Neuronal stem cell (in vitro differentiated cells): ENCODE results near the gene ACSF3.
A peak's percentile ranks its signal among the peaks of the same experiment; 100 is the strongest.

Source experiments
- DNase-seq: peaks from one replicate; pipeline ENCODE4 v3.0.0-alpha.2; 2013; ENCODE audit warnings: low spot score
- H2AFZ ChIP-seq: one replicate; pipeline ENCODE4 v1.6.1; 2013; ENCODE audit warnings: mild to moderate bottlenecking, low read length, inconsistent platforms
- H2AK5ac ChIP-seq: 2 replicates; pipeline ENCODE4 v1.6.1; 2013; ENCODE audit warnings: low read depth, mild to moderate bottlenecking, inconsistent platforms, low read length, moderate library complexity, mixed read lengths
- H2BK120ac ChIP-seq: 2 replicates; pipeline ENCODE4 v1.6.1; 2013; ENCODE audit warnings: low read depth, mild to moderate bottlenecking, inconsistent platforms, low read length, moderate library complexity, mixed read lengths
- H2BK12ac ChIP-seq: one replicate; pipeline ENCODE4 v1.6.1; 2013; ENCODE audit warnings: low read length, inconsistent platforms
- H2BK15ac ChIP-seq: 2 replicates; pipeline ENCODE4 v1.6.1; 2013; ENCODE audit warnings: mild to moderate bottlenecking, low read length, inconsistent platforms, mixed read lengths
- H2BK5ac ChIP-seq: one replicate; pipeline ENCODE4 v1.6.1; 2013; ENCODE audit warnings: inconsistent platforms, mild to moderate bottlenecking, low read length, moderate library complexity
- H3K14ac ChIP-seq: one replicate; pipeline ENCODE4 v1.6.1; 2013; ENCODE audit warnings: low read length, inconsistent platforms
- H3K18ac ChIP-seq: 2 replicates; pipeline ENCODE4 v1.6.1; 2013; ENCODE audit warnings: low read length, inconsistent platforms
- H3K23ac ChIP-seq: 2 replicates; pipeline ENCODE4 v1.6.1; 2013; ENCODE audit warnings: low read depth, mild to moderate bottlenecking, mixed read lengths, low read length, inconsistent platforms; ENCODE audit not compliant: poor library complexity
- H3K27ac ChIP-seq: replicated peaks from 3 replicates; pipeline ENCODE4 v1.5.1; 2013; ENCODE audit warnings: low read length, inconsistent platforms
- H3K27me3 ChIP-seq, 3 experiments: 2 replicates each; pipeline ENCODE4 v1.6.1; 2013; ENCODE audit warnings: low read length in 3 of 3, mild to moderate bottlenecking in 2 of 3, inconsistent platforms in 1 of 3, low read depth in 1 of 3, mixed read lengths in 1 of 3, moderate library complexity in 1 of 3; ENCODE audit not compliant: control insufficient read depth in 3 of 3, insufficient read depth in 3 of 3
- H3K36me3 ChIP-seq, 2 donors: replicated peaks in 1 of 2; 2 replicates each; pipeline ENCODE4 v1.6.1; 2013; ENCODE audit warnings: low read length in 2 of 2; ENCODE audit not compliant: control insufficient read depth in 2 of 2, insufficient read depth in 2 of 2
- H3K4ac ChIP-seq: 2 replicates; pipeline ENCODE4 v1.6.1; 2013; ENCODE audit warnings: inconsistent platforms, mild to moderate bottlenecking, low read length, moderate library complexity
- H3K4me1 ChIP-seq, 2 donors: 1 replicate in 1 of 2; 2 replicates in 1 of 2; pipeline ENCODE4 v1.6.1; 2013; ENCODE audit warnings: low read length in 2 of 2, low read depth in 1 of 2; ENCODE audit not compliant: control insufficient read depth in 2 of 2, insufficient read depth in 1 of 2
- H3K4me2 ChIP-seq: one replicate; pipeline ENCODE4 v1.6.1; 2013; ENCODE audit warnings: mild to moderate bottlenecking, low read length, inconsistent platforms; ENCODE audit not compliant: insufficient read depth, poor library complexity, severe bottlenecking
- H3K4me3 ChIP-seq, 2 donors: 2 replicates each; pipeline ENCODE4 v1.5.1; 2013; ENCODE audit warnings: low read length in 2 of 2, mild to moderate bottlenecking in 2 of 2, inconsistent platforms in 1 of 2, moderate library complexity in 1 of 2
- H3K79me1 ChIP-seq: one replicate; pipeline ENCODE4 v1.6.1; 2013; ENCODE audit warnings: low read depth, mild to moderate bottlenecking, inconsistent platforms, low read length, moderate library complexity
- H3K9ac ChIP-seq: one replicate; pipeline ENCODE4 v1.6.1; 2013; ENCODE audit warnings: mild to moderate bottlenecking, low read depth, low read length, inconsistent platforms; ENCODE audit not compliant: poor library complexity
- H3K9me3 ChIP-seq, 2 donors: replicated peaks in 1 of 2; 2 replicates each; pipeline versions ENCODE3 to v1.6.1; 2013; ENCODE audit warnings: low read length in 2 of 2, mild to moderate bottlenecking in 2 of 2, inconsistent platforms in 1 of 2, low read depth in 1 of 2, mixed read lengths in 1 of 2, moderate library complexity in 1 of 2; ENCODE audit not compliant: control insufficient read depth in 2 of 2, insufficient read depth in 1 of 2
- H4K8ac ChIP-seq: one replicate; pipeline ENCODE4 v1.6.1; 2013; ENCODE audit warnings: low read depth, mild to moderate bottlenecking, inconsistent platforms, low read length, moderate library complexity
- H4K91ac ChIP-seq: one replicate; pipeline ENCODE4 v1.6.1; 2013; ENCODE audit warnings: low read length, low read depth, mild to moderate bottlenecking, inconsistent platforms; ENCODE audit not compliant: poor library complexity
- WGBS, 2 donors: extraction: QIAGEN DNeasy Blood & Tissue Kit; methylation state at CpG; one replicate each; pipeline ENCODE4 v1.1.7; 2013; ENCODE audit warnings: missing lambda C conversion rate in 2 of 2, mixed read lengths in 1 of 2; ENCODE audit not compliant: insufficient read length in 2 of 2, insufficient replicate concordance in 1 of 2; ENCODE audit errors: extremely low coverage in 2 of 2; 5-methylcytosine and 5-hydroxymethylcytosine counted together

The ACSF3 gene

DNA sequence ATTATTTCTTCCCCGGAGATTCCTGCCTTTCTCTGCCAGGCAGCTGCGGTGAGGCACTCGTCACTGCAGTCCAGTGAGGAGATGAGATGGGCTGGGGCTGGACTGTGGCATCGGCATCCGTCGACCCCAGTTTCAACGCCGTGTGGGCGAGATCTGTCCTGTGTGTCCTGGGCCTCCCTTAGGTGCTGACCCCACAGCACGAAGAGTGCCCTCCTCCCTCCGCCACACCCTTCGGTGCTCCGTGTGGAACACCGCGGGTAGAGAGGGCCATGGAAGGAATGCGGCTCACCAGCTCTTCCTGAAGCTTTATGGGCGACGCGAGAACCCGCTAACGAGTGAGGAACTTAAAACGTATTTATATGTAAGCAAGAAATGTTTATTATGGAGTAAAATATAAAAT, 17.6 kb downstream of the ACSF3 start:
- no peak overlapping the region for H3K18ac ChIP-seq
- H3K9me3 ChIP-seq: peaks cover 0 to 4% of the 10 kb centered on the region in 2 donors
- H3K4me2 ChIP-seq: no peak overlapping the region
- H3K79me1 ChIP-seq: peaks cover 5% of the 10 kb centered on the region
- H3K9ac ChIP-seq: peak overlapping the region; percentile 66
- H2AFZ ChIP-seq: no peak overlapping the region
- peaks cover 0 to 16% of the 10 kb centered on the region in 2 donors for H3K4me1 ChIP-seq
- no CpG with 5 or more reads among the region's 22 CpGs for WGBS, 2 donors
- no peak overlapping the region for H3K4ac ChIP-seq
- no peak for DNase-seq
- H3K14ac ChIP-seq: no peak overlapping the region
- H2BK120ac ChIP-seq: no peak overlapping the region
- peaks cover 35 to 81% of the 10 kb centered on the region in 2 donors for H3K36me3 ChIP-seq
- H4K8ac ChIP-seq: no peak overlapping the region
- peak overlapping the region; percentile 77 for H2BK12ac ChIP-seq
- H4K91ac ChIP-seq: no peak overlapping the region
- H3K4me3 ChIP-seq: no peak overlapping the region
- no peak overlapping the region for H2AK5ac ChIP-seq
- peak overlapping the region; percentile 92 for H3K23ac ChIP-seq
- no peak overlapping the region for H3K27ac ChIP-seq
- no peak overlapping the region for H2BK5ac ChIP-seq
- H3K27me3 ChIP-seq: no peaks in the 10 kb centered on the region
- no peak overlapping the region for H2BK15ac ChIP-seq

- peak overlapping the region; percentile 71 for H3K23ac ChIP-seq
- H3K27ac ChIP-seq: no peak overlapping the region
- peak overlapping the region; percentile 57 for H3K9ac ChIP-seq
- no peak overlapping the region for H2AFZ ChIP-seq
- DNase-seq: no peak
- H3K14ac ChIP-seq: no peak overlapping the region
- H4K8ac ChIP-seq: no peak overlapping the region
- no peak overlapping the region for H2BK120ac ChIP-seq
- H2BK15ac ChIP-seq: no peak overlapping the region
- H3K79me1 ChIP-seq: peaks cover 3% of the 10 kb centered on the region
- no peak overlapping the region for H3K4me3 ChIP-seq
- peaks cover 40 to 81% of the 10 kb centered on the region in 2 donors for H3K36me3 ChIP-seq
- H3K27me3 ChIP-seq: no peaks in the 10 kb centered on the region
- H3K4me1 ChIP-seq: peaks cover 0 to 16% of the 10 kb centered on the region in 2 donors
- no peak overlapping the region for H3K18ac ChIP-seq
- H2AK5ac ChIP-seq: peak overlapping the region; percentile 46
- H2BK5ac ChIP-seq: no peak overlapping the region
- H3K4me2 ChIP-seq: no peak overlapping the region
- WGBS, 2 donors: no CpG with 5 or more reads among the region's 26 CpGs
- H3K4ac ChIP-seq: no peak overlapping the region
- peaks cover 0 to 4% of the 10 kb centered on the region in 2 donors for H3K9me3 ChIP-seq
- H4K91ac ChIP-seq: no peak overlapping the region
- peak overlapping the region; percentile 19 for H2BK12ac ChIP-seq
Observed at GRCh38 chr16:89112377-89113151, 18.9 kb downstream of the ACSF3 start.

- Histone ChIP-seq H2BK15ac (no peak overlapping the region), H2BK120ac (no peak overlapping the region), H3K23ac (peak overlapping the region; percentile 71), H4K8ac (no peak overlapping the region), H3K36me3 (peaks cover 41 to 79% of the 10 kb centered on the region in 2 donors), H2BK5ac (peak overlapping the region; percentile 98), H3K18ac (no peak overlapping the region), H4K91ac (peak overlapping the region; percentile 43), H3K4me3 (no peak overlapping the region), H3K79me1 (peaks cover 3% of the 10 kb centered on the region), H3K27me3 (no peaks in the 10 kb centered on the region), H3K27ac (no peak overlapping the region), H3K14ac (no peak overlapping the region), H3K4ac (no peak overlapping the region), H3K4me2 (no peak overlapping the region), H2BK12ac (no peak overlapping the region), H2AFZ (no peak overlapping the region), H3K9ac (peak overlapping the region; percentile 18), H3K9me3 (peaks cover 0 to 4% of the 10 kb centered on the region in 2 donors), H2AK5ac (peak overlapping the region; percentile 46), H3K4me1 (peaks cover 4 to 16% of the 10 kb centered on the region in 2 donors)
- DNase-seq: no peak
- no CpG with 5 or more reads among the region's 12 CpGs for WGBS, 2 donors
Observed at GRCh38 chr16:89113152-89113547, 19.5 kb downstream of the ACSF3 start.

DNA sequence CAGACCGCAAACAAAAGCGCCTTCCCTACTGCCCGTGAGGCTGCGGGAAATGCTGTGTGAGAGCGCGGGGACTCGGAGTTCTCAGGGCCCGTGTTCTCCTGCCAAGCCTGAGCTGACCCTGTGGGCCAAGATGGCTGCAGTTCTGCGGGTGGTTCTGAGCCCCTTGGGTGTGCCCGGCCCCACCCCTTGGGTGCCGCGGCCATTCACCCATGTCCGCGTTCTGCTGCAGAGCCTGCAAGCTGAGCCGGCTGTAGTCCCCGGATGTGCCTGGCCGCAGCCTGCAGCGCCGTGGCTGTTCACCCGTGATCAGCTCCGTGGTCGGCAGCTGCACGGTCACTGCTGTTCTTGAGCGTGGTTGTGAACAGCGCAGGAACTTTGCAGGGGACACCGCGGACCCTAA, 20.0 kb downstream of the ACSF3 start:
- no peak overlapping the region for H2AFZ ChIP-seq
- peak overlapping the region; percentile 34 for H3K23ac ChIP-seq
- H4K8ac ChIP-seq: no peak overlapping the region

More for the DNA sequence above, 20.0 kb downstream of the ACSF3 start:
- DNase-seq: no peak
- Histone ChIP-seq H4K91ac (no peak overlapping the region), H2BK5ac (peak overlapping the region; percentile 98), H3K9me3 (peaks cover 0 to 4% of the 10 kb centered on the region in 2 donors), H3K4ac (peak overlapping the region; percentile 70), H3K27ac (no peak overlapping the region), H3K79me1 (peaks cover 3% of the 10 kb centered on the region), H3K18ac (peak overlapping the region; percentile 99), H3K14ac (no peak overlapping the region), H3K4me2 (no peak overlapping the region), H2BK15ac (peak overlapping the region; percentile 9), H3K4me1 (peaks cover 6 to 16% of the 10 kb centered on the region in 2 donors), H3K9ac (no peak overlapping the region), H2BK120ac (no peak overlapping the region), H3K36me3 (peaks cover 41 to 76% of the 10 kb centered on the region in 2 donors), H3K27me3 (no peaks in the 10 kb centered on the region), H2AK5ac (peak overlapping the region; percentile 90), H2BK12ac (peak overlapping the region; percentile 86), H3K4me3 (no peak overlapping the region)
- WGBS, 2 donors: no CpG with 5 or more reads among the region's 27 CpGs
